Gastroesophageal sphincter (tissue), 3 donors: ENCODE data around the gene PJVK.

ENCODE experiments used
- POLR2A ChIP-seq, 2 donors: fragments of 450-650 bp; IDR thresholded peaks; one replicate each; pipeline ENCODE4 v1.6.1; 2017; ENCODE audit warnings: antibody characterized with exemption in 2 of 2, mild to moderate bottlenecking in 2 of 2, moderate library complexity in 1 of 2
- POLR2AphosphoS5 ChIP-seq: sonication (generic); formaldehyde crosslinking; IDR thresholded peaks from one replicate; pipeline ENCODE4 v1.6.1; 2017; ENCODE audit warnings: antibody characterized with exemption
- TF ChIP-seq, protein P1 (sequence below), 4 experiments: fragments of 200-600 bp in 2 of 4; fragments of 450-650 bp in 2 of 4; sonication (generic) in 1 of 4; IDR thresholded peaks; one replicate each; pipeline ENCODE4 v1.5.1; 2017 to 2019; ENCODE audit warnings: antibody characterized with exemption in 4 of 4, mild to moderate bottlenecking in 2 of 4, moderate library complexity in 2 of 4

DNA sequence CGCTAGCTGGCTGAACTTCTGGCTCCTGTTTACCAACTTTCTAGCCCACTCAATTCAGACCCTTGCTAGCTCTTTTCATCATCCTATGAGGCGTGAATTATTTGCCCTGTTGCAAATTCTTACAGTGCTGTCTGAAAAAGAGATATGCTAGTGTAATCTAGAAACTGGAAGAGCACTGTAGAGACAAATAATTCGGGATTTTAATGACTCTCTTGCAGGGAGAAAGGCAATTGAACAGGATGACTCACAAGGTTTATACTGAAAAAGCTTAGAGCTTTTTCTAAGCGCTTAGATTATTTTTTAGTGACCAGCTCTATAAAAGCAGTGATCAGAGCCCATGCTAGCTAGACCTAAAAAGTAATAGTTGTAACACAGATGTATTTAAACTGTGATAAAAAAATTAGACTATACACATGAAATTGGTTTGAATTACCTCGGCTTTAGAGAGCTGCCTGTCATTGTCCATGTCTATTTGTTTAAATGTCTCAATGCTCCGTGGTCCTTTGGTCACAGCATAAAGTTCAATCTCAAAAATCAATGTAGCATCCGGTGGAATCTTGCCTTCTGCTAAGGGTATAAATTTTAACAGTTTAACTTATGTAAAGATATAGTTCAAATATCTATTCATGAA, 18.2 kb downstream of the PJVK start:
- TF ChIP-seq POLR2AphosphoS5 (no peak), POLR2A (IDR thresholded peaks at IDR 0.05) (no peak)
- TF ChIP-seq, protein P1, sequence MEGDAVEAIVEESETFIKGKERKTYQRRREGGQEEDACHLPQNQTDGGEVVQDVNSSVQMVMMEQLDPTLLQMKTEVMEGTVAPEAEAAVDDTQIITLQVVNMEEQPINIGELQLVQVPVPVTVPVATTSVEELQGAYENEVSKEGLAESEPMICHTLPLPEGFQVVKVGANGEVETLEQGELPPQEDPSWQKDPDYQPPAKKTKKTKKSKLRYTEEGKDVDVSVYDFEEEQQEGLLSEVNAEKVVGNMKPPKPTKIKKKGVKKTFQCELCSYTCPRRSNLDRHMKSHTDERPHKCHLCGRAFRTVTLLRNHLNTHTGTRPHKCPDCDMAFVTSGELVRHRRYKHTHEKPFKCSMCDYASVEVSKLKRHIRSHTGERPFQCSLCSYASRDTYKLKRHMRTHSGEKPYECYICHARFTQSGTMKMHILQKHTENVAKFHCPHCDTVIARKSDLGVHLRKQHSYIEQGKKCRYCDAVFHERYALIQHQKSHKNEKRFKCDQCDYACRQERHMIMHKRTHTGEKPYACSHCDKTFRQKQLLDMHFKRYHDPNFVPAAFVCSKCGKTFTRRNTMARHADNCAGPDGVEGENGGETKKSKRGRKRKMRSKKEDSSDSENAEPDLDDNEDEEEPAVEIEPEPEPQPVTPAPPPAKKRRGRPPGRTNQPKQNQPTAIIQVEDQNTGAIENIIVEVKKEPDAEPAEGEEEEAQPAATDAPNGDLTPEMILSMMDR (IDR thresholded peaks at IDR 0.05) = no peak
